Measurements from ENCODE around the gene CPVL. TPM values are rescaled to one million over a fixed set of nuclear protein-coding genes. Genes with fewer than 3 reads are reported as not detected.

CPVL gene
- total and polyA plus RNA-seq, 10 donors, result 18.7 to 259 (median 130) TPM

DNA sequence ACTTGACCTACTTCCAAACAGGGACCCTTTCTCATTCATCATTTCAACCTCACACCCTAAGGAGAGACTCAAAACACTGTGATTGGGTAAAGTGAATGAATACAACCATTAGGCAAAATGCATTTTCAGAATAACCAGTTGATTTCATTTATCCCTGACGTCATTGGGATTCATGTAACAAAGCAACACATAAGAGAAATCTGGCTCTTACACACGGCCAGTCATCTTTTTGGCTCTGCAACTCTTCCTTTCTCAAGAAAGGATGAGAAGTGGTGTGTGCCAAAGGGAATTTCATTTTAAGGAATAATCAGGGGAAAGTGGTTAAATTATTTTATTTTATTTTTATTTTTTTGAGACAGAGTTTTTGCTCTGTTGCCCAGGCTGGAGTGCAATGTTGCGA is 83.1 kb downstream of the CPVL start:
- no peaks in the 10 kb centered on the region for H3K4me1 ChIP-seq
- no peak for DNase-seq
- TF ChIP-seq POLR2AphosphoS5 (IDR thresholded peaks at IDR 0.05) (no peak), POLR2A (IDR thresholded peaks at IDR 0.05) (no peak)
- TF ChIP-seq, protein P1, sequence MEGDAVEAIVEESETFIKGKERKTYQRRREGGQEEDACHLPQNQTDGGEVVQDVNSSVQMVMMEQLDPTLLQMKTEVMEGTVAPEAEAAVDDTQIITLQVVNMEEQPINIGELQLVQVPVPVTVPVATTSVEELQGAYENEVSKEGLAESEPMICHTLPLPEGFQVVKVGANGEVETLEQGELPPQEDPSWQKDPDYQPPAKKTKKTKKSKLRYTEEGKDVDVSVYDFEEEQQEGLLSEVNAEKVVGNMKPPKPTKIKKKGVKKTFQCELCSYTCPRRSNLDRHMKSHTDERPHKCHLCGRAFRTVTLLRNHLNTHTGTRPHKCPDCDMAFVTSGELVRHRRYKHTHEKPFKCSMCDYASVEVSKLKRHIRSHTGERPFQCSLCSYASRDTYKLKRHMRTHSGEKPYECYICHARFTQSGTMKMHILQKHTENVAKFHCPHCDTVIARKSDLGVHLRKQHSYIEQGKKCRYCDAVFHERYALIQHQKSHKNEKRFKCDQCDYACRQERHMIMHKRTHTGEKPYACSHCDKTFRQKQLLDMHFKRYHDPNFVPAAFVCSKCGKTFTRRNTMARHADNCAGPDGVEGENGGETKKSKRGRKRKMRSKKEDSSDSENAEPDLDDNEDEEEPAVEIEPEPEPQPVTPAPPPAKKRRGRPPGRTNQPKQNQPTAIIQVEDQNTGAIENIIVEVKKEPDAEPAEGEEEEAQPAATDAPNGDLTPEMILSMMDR (IDR thresholded peaks at IDR 0.05 in 8 of 11, conservative IDR thresholded peaks at IDR 0.05 in 3 of 11), result no peak
- H3K36me3 ChIP-seq, result peaks cover 0 to 11% (median 0%) of the 10 kb centered on the region in 6 donors
- no peak overlapping the region for H3K27ac ChIP-seq
- intact Hi-C loops (cut with DNase I; ENCODE audit: low total_unique reads), result no loop called here
- WGBS, 5 donors, result 86 to 97% (median 88%) methylated on average over 3 of the region's 3 CpGs
- peaks cover 0 to 10% (median 0%) of the 10 kb centered on the region in 8 donors for H3K9me3 ChIP-seq
- no peaks in the 10 kb centered on the region for H3K27me3 ChIP-seq (replicated peaks in 1 of 7)
- no peak overlapping the region for H3K4me3 ChIP-seq

DNA sequence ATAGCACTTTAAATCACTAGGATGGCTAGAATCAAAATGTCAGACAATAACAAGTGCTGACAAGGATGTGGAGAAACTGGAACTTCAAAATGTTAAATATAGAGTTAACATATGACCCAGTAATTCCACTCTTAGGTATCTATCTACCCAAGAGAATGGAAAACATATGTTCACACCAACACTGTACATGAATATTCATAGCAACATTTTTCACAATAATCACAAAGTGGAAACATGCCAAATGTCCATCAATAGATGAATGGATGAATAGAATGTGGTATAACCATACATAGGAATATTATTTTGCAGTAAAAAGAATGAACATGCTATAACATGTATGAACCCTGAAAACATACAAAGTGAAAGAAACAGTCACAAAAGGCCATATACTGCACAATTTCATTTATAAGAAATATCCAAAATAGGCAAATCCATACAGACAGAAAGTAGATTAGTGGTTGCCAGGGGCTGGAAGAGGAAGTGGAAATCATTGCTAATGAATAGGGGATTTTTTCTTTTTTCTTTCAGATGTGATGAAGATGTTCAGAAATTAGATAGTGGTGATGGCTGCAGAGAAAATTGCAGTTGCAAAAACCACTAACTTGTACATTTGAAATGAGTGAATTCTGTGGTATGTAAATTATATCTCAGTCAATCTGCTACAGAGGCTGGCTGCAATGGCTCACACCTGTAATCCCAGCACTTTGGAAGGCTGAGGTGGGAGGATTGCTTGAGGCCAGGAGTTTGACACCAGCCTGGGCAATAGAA is 93.0 kb downstream of the CPVL start:
- TF ChIP-seq POLR2AphosphoS5 (IDR thresholded peaks at IDR 0.05) (no peak), POLR2A (IDR thresholded peaks at IDR 0.05) (no peak)
- TF ChIP-seq, protein P1 (IDR thresholded peaks at IDR 0.05 in 8 of 11, conservative IDR thresholded peaks at IDR 0.05 in 3 of 11), result no peak

DNA sequence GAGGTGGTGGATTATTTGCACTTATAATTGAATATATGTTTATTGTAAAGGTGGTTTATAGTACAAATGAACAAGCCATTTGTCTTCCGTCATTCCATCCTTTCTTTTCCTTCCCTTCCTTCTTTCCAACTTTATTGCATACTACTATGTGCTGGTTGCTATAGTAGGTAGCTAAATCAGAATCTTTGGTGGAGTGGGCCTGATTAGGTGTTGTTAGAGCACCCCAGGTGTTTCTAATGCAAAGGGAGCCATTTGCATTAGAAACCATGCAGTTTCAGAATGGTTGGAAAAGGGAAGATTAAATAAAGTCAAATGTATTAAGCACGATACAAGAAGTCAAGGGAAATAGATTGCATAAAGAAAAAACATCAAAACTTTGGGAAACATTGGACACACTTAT is 99.4 kb downstream of the CPVL start:
- WGBS, 5 donors, result 87 to 94% (median 94%) methylated on average over 2 of the region's 2 CpGs
- TF ChIP-seq, protein P1 (IDR thresholded peaks at IDR 0.05 in 8 of 11, conservative IDR thresholded peaks at IDR 0.05 in 3 of 11), result no peak
- no peak for TF ChIP-seq POLR2A (IDR thresholded peaks at IDR 0.05)
- TF ChIP-seq POLR2AphosphoS5 (IDR thresholded peaks at IDR 0.05), result no peak
- intact Hi-C loops (cut with DNase I; ENCODE audit: low total_unique reads), result no loop called here

More for the DNA sequence above, 93.0 kb downstream of the CPVL start:
- Histone ChIP-seq H3K4me3 (no peak overlapping the region), H3K9me3 (peaks cover 0 to 23% (median 16%) of the 10 kb centered on the region in 8 donors), H3K36me3 (no peaks in the 10 kb centered on the region), H3K27me3 (replicated peaks in 1 of 7) (no peaks in the 10 kb centered on the region), H3K27ac (no peak overlapping the region), H3K4me1 (no peaks in the 10 kb centered on the region)
- intact Hi-C loops (cut with DNase I; ENCODE audit: low total_unique reads), result no loop called here
- no peak for DNase-seq

DNA sequence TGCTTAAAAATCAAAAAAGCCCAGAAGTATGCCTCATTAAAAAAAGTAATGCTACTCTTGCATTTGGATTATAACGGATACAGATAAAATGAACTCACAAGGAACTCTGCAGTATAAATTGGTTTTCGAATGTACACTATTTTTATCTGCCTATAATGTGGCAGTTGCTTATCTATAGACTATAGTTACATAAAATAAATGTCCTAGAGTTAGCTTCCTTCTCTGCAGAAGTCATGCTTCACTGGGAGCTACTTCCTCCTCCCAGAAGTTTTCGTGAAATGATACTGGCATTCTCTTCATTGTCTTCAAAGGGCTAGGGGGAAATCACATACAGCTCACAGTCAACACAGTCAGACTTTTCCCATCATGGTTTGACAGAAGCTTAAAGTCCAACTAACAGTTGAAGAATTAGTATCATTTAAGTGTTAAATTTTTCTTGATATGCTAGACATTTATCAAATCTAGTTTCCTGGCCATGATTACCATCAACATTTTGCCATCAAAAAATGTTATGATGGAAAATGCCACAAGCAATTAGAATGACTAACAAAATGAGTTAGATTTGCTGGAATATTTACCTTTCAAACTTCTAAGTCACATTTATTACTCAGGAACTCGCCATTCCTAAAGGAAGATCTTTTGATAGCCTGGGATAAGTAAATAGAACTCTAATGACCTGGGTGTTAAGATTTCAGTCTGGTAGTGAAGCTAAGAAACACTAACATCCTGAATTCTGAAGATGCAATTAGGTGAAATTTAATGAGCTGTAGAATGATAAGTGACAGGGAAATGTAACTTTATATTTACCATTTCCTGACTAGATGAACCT is 100.9 kb downstream of the CPVL start:
- intact Hi-C loops (cut with DNase I; ENCODE audit: low total_unique reads), result no loop called here
- DNase-seq, result no peak
- 71 to 74% (median 72%) methylated on average over 4 of the region's 4 CpGs for WGBS, 5 donors

More for the DNA sequence above, 99.4 kb downstream of the CPVL start:
- Histone ChIP-seq H3K4me1 (peaks cover 0 to 8% (median 0%) of the 10 kb centered on the region in 6 donors), H3K9me3 (no peaks in the 10 kb centered on the region), H3K27ac (no peak overlapping the region), H3K27me3 (replicated peaks in 1 of 7) (no peaks in the 10 kb centered on the region), H3K36me3 (no peaks in the 10 kb centered on the region), H3K4me3 (no peak overlapping the region)
- no peak for DNase-seq

More for the DNA sequence above, 100.9 kb downstream of the CPVL start:
- TF ChIP-seq, protein P1 (IDR thresholded peaks at IDR 0.05 in 8 of 11, conservative IDR thresholded peaks at IDR 0.05 in 3 of 11), result no peak
- TF ChIP-seq POLR2AphosphoS5 (IDR thresholded peaks at IDR 0.05), result no peak
- TF ChIP-seq POLR2A (IDR thresholded peaks at IDR 0.05), result no peak
- no peak overlapping the region for H3K4me3 ChIP-seq
- no peaks in the 10 kb centered on the region for H3K9me3 ChIP-seq
- H3K27me3 ChIP-seq (replicated peaks in 1 of 7), result no peaks in the 10 kb centered on the region
- peaks cover 0 to 13% (median 1%) of the 10 kb centered on the region in 6 donors for H3K4me1 ChIP-seq
- H3K27ac ChIP-seq, result no peak overlapping the region
- H3K36me3 ChIP-seq, result no peaks in the 10 kb centered on the region
